ENCODE results near the gene KHDC1.
A peak's percentile ranks its signal among the peaks of the same experiment; 100 is the strongest.
"Not testable (repeated sequence)": the region's sequence is repeated elsewhere in the genome, so short reads cannot be mapped to it uniquely, and the experiment has no call there.

The KHDC1 gene, protein sequence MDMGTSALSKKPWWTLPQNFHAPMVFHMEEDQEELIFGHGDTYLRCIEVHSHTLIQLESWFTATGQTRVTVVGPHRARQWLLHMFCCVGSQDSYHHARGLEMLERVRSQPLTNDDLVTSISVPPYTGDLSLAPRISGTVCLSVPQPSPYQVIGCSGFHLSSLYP

DNA sequence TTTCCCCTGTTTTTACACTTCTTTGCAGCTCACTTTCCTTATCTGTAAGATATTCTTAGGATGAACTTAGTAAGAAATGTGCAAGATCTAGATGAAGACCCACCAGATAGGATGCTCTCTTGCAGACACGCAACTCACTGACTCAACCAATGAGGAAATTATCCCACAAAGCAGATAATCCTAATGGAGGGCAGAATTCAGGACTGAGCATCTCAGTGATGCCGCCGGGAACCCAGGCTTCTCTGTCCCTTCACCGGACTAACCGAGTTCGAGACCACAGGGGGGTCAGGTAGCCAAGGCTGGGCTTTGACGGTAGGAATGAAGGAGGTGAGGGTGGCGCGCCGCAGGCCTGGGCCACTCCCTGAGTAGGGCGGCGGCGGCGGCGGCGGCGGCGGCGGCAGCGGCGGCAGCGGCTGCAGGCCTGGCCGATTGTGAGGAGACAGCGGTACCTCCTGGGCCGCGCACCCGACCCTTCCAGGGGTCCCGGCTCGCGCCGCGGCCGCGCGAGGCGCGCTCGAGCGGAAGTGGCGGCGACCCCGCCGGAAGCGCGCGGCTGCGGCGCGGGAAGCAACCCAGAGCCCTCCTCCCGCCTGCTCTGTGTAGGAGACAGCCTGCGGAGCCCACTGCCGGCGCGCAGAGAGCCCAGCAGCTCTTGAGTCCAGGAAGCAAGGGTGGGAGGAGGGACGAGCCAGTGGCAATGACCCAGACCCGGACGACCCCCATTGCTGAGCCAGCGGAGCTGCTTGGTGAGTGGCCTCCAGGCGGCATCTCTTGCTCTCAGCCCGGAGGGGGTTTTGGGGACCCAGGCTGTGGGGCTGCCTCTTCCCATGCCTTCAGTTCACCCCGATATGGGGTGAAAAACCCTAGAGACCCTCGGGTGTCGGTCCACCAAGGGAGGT, at the start of gene KHDC1:
Gene KHDC1, minus strand, starts transcription at position 526 of the 899 bp plus-strand sequence. CDS start 20,679 bp downstream, outside the sequence.
- intact Hi-C loops (cut with DNase I): no loop called here
- DNase-seq: peak; percentile 25 to 79 (median 64)

DNA sequence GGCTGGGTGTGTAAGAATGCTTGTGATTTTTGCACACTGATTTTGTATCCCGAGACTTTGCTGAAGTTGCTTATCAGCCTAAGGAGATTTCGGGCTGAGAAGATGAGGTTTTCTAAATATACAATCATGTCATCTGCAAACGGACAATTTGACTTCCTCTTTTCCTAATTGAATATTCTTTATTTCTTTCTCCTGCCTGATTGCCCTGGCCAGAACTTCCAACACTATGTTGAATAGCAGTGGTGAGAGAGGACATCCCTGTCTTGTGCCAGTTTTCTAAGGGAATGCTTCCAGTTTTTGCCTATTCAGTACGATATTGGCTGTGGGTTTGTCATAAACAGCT, 47.5 kb upstream of the KHDC1 start:
- DNase-seq; intact Hi-C loops (cut with DNase I): not testable (repeated sequence)

DNA sequence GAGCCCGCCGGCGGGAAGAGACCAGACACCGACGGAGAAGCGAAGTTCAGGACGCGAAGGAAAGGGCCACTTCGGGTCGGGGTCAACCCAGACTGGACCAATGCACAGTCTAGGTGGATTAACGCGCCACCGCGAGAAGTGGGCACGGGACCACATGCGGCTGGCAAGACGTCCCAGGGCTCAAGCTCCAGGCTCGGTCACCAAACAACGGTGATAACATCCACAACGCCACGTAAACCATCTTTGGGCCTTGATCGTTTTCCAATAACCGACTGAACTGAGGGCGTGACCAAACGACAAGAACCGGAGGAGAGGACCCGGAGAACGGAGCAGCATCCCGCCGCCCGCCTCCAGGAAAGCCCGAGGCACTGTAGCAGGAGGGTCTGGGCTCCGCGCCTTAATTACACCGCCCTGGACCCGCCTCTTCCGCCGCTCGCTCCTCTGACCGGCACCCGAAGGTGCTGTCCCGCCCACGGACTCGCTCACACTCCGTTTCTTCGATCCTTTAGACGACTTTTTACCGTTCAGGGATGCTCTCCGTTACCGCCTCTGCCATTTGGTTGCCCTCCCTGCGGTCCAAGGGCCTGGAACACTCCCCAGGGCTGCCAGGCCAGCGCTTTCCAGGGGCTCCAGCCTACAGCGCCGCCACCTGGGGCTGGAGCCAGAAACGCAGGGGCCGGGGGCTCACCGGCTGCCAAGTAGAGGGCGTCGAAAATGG, 46.9 kb upstream of the KHDC1 start:
- DNase-seq: peak in 39 of 42 donors; percentile 23 to 75 (median 54)
- intact Hi-C loops (cut with DNase I): no loop called here

DNA sequence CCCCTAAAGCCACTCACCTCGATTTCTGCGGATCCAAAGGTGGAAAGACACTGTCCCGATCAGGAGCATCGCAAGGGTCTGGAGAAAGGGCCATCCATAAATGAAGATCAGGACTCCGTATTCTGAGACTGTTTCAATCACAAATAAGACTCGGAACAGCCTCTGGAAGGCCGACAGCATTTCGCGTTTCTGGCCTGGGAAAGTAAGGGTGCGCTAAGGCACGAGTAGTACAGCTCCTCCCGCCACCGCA, 46.5 kb upstream of the KHDC1 start:
- DNase-seq: peak in 3 of 42 donors; percentile 19 to 27 (median 25)
- intact Hi-C loops (cut with DNase I): no loop called here

DNA sequence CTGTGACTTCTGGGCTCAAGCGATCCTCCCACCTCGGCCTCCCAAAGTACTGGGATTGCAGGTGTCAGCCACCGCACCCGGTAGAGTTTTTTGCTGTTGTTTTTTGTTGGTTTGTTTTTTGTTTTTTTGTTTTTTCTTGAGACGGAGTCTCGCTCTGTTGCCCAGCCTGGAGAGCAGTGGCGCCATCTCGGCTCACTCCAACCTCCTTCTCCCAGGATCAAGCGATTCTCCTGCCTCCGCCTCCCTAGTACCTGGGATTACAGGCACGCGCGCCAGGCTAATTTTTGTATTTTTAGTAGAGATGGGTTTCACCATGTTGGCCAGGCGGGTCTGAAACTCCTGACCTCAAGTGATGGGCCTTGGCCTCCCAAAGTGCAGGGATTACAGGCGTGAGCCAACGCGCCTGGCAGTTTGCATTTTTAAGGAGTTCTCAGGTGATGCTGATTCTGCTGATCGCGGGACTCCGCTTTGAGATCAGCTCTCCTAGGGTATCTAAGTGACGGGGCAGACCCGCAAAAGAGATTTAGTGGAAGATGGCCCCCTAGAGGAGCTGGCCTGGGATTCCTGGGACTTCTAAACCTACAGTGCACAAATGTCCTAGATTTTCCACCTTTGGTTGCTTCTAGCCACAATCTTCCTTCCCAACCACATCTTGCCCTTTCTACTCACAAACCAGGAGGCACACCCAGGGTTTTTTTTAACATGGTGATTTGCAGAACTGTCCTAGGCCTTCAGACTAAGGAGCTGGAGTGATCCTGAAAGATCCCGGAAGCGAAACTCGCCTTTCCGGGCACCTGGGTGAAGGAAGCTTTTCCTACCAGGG, 45.9 kb upstream of the KHDC1 start:
- peak in 3 of 42 donors; percentile 9 to 39 (median 18) for DNase-seq
- intact Hi-C loops (cut with DNase I): no loop called here

DNA sequence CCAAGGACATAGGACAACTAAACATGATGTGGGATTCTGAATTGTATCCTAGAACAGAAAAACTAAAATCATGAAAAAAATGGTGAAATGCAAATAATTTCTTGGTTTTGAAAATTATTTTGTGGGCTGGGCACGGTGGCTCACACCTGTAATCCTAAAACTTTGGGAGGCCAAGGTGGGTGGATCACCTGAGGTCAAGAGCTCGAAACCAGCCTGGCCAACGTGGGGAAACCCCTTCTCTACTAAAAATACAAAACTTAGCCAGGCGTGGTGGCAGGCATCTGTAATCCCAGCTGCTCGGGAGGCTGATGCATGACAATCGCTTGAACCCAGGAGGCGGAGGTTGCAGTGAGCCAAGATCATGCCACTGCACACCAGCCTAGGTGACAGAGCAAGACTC, 40.8 kb upstream of the KHDC1 start:
- intact Hi-C loops (cut with DNase I): not testable (repeated sequence)
- peak in 1 of 42 donors; percentile 37 for DNase-seq

DNA sequence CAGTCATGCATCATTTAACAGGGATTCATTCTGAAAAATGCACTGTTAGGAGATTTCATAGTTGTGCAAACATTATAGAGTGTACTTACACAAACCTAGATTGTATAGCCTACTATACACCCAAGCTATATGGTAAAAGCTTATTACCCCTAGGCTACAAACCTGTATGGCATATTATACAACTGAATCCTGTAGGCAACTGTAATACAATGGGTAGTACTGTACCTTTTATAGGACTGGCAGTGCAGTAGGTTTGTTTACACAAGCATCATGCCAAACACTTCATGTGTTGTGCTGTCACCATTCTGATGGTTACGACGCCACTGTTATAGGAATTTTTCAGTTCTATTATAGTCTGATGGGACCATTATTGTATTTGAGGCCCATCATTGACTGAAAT, 39.3 kb upstream of the KHDC1 start:
- intact Hi-C loops (cut with DNase I): no loop called here
- no peak for DNase-seq

DNA sequence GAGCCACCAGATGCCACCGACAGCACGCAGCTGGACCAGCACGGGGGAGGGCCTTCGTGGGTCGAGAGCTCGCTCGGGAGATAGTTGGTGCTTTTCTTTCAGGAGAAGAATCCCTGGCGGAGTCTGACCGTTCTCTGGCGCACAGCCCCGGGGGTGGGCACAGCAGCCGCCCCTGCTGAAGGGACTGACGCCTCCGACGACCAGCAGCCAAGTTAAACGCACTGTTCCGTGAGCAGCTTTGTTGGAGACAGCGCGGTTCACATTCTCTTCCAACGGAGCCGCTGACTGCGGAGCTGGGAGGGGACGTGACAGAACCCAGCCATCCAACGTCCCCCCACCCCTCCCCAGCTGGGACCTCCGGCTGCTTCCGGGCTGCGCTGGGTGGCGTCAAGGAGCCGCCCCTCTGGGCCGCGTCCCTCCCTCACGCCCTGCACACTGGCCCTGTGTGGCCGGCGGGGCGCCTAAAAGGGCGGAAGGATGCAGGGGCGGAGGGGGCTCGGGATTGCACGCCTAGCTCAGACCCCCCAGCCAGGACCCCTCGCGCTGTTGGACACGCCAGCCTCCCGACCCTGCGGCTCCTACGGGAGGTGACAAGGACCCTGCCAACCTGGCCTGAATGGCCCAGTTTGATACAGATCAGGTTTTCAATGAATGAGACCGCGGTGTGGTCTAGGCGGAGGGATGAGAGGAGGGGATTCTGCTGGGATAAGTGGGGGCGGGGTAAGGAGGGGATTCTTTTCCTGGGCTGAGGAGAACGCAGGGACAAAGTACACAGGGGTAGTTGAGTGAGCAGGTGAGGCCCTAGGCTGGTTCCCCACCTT, 36.4 kb upstream of the KHDC1 start:
- peak in 9 of 42 donors; percentile 7 to 45 (median 28) for DNase-seq
- intact Hi-C loops (cut with DNase I): no loop called here

DNA sequence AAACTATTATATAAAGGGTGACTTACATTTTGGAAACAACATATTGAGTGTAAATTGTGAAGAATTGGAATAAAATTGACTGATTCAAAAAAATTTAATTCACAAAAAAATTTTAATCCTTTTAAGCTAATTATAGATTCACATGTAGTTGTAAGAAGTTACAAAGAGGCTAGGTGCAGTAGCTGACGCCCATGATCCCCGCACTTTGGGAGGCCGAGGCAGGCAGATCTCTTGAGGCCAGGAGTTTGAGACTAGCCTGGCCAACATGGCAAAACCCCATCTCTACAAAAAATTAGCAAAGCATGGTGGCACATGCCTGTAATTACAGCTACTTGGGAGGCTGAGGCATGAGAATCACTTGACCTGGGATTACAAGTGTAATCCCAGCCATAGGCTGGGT, 30.3 kb upstream of the KHDC1 start:
- DNase-seq: peak in 1 of 42 donors; percentile 31
- intact Hi-C loops (cut with DNase I): no loop called here

DNA sequence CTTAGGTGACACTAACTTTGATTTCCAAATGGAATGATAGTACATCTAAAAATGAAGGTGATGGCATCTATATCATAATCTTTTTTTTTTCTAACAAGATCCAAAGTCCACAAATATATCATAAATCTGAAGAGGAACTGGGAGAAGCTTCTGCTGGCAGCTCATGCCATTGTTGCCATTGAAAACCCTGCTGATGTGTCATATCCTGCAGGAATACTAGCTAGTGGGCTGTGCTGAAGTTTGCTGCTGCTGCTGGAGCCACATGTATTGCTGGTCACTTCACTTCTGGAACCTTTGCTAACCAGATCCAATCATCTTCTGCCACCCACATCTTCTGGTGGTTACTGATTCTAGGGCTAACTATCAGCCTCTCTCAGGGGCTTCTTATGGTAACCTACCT, 27.4 kb upstream of the KHDC1 start:
- peak in 1 of 42 donors; percentile 28 for DNase-seq
- intact Hi-C loops (cut with DNase I): no loop called here

DNA sequence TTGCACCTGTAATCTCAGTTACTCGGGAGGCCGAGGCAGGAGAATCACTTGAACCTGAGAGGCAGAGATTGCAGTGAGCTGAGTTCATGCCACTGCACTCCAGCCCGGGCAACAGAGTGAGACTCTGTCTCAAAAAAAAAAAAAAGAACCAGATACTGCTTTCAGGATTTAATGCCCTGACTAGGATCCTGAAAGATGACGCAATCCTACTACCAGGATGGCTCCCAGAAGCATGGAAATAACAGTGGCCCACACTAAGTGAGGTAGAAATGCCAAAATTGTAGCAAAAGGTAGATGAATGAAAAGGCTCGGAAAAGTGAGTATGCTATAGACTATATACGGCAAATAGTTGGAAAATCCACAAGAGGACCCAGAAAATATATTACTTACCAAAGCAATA, 23.8 kb upstream of the KHDC1 start:
- intact Hi-C loops (cut with DNase I): no loop called here
- DNase-seq: no peak

DNA sequence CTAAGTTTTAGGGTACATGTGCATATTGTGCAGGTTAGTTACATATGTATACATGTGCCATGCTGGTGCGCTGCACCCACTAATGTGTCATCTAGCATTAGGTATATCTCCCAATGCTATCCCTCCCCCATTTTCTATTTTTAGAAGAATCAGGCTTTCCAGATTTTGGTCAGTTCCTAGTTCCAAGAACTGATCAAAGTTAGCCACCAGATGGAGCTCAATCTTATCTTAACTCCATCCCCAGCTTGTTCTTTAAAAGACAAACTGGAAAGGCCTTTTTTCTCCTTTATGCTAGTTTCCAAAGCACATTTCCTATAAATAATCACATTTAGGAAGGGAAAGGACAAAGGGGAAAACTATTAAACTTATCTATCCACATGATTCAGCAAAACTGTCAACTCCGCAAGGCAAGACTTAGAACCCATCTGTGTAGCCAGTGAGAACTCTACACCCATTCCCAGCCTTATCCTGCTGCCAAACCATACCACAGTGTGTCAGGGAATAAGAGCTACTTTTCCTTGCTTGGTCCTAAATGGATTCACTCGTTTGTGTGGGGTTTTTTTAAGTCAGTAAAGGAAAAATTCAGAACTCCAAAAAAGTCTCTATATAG, 22.8 kb upstream of the KHDC1 start:
- intact Hi-C loops (cut with DNase I): no loop called here
- DNase-seq: peak in 2 of 42 donors; percentile 21 to 30

DNA sequence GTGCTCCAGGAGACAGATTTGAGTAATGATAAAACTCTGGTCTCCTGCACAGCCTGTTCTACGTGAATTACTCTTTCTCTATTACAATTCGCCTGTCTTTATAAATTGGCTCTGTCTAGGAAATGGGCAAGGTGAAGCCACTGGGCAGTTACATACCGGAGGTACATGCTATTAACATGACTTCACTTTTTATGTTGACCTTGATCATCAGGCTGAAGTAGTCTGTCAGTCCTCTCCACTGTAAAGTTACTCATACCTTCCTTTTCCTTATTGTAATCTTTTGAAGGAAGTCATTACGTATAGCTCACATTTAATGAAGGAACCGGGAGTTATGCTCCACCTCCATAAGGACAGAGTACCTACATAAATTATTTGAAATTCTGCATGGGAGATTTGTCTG, 19.9 kb upstream of the KHDC1 start:
- DNase-seq: no peak
- intact Hi-C loops (cut with DNase I): no loop called here

DNA sequence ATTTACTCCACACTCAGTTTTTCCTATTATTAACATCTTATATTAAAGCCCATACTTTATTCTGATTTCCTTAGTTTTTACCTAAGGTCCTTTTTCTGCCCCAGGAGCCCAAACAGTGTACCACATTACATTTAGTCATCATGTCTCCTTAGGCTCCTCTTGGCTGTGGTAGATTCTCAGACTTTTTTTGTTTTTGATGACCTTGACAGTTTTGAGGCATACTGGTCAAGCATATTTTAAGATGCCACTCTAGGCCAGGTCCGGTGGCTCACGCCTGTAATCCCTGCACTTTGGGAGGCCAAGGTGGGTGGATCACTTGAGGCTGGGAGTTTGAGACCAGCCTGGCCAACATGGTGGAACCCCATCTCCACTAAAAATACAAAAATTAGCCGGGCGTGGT, 18.7 kb upstream of the KHDC1 start:
- DNase-seq; intact Hi-C loops (cut with DNase I): not testable (repeated sequence)

DNA sequence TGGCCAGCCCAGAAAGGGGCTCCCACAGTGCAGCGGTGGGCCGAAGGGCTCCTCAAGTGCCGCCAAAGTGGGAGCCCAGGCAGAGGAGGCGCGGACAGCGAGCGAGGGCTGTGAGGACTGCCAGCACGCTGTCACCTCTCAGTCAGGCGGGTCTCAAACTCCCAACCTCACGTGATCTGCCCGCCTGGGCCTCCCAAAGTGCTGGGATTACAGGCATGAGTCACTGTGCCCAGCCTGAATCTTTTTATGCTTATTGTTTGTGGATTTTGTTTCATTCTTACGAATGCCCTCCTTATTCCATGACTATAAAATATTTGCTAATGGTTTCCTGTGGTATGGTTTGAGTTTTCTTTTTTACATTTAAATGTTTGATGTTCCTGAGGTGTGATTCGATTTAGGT, 6.3 kb upstream of the KHDC1 start:
- intact Hi-C loops (cut with DNase I): not testable (repeated sequence)
- peak in 1 of 42 donors; percentile 20 for DNase-seq

DNA sequence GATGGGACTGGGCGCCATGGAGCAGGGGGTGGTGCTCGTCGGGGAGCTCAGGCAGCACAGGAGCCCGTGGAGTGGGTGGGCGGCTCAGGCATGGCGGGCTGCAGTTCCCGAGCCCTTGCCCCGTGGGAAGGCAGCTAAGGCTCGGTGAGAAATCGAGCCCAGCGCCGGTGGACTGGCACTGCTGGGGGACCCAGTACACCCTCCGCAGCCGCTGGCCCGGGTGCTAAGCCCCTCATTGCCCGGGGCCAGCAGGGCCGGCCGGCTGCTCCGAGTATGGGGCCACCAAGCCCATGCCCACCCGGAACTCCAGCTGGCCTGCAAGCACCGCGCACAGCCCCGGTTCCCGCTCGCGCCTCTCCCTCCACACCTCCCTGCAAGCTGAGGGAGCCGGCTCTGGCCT, 5.9 kb upstream of the KHDC1 start:
- intact Hi-C loops (cut with DNase I); DNase-seq: not testable (repeated sequence)

DNA sequence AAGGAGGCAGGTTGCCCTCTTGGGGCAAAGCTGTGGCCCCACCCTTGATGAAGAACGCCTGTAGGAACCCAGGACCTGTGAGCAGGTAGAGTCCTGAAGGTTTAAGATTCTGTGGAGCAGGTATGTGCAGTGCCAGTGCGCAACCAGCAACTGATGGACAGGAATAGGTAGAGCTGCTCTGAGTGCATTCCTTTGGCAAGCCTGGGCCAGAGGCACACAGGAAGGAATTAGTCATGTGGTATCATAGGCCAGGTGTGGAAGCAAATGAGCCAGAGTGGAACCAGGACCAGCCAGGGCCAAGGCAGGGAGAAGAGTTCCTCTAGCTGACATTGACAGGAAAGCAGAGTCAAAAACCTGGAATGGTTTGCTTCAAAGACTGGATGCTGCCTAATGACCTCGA, 1.4 kb upstream of the KHDC1 start:
- intact Hi-C loops (cut with DNase I): no loop called here
- no peak for DNase-seq

DNA sequence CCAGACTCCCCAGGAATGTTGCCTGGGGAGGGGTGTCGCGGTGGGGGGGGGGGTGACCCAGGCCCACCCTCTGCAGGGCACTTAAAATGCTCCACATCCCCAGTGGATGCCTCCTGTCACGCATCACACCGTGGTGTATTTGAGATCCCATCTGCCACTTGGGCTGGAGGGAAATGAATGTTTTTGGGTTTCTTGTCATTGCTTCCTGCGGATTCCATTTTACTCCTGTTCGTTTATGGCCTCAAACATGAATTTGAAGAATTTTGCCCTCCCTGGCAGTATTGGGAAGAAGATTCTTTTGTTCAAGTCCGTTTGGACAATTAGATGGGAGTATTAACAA, 544 bp upstream of the KHDC1 start:
- intact Hi-C loops (cut with DNase I): no loop called here

More for the DNA sequence above, 544 bp upstream of the KHDC1 start:
- peak in 9 of 42 donors; percentile 3 to 22 (median 11) for DNase-seq
